ENCODE data around the gene ANKUB1.

- TF ChIP-seq CTCF (IDR thresholded peaks at IDR 0.05) (no peak), POLR2A (IDR thresholded peaks at IDR 0.05) (no peak)
Observed at GRCh38 chr3:149815728-149816127, 23.4 kb upstream of the ANKUB1 start.

Measured in thyroid gland (tissue), 4 donors.